OCI-LY7 (cell line): ENCODE results near the gene UVRAG.

ENCODE experiments used
- CTCF ChIP-seq: fragments of 200-600 bp; sonication (generic); conservative IDR thresholded peaks from 2 replicates; pipeline ENCODE4 v1.5.1; 2014; ENCODE audit warnings: mild to moderate bottlenecking, antibody characterized with exemption, low read length, moderate library complexity, mixed read lengths
- EZH2phosphoT487 ChIP-seq: fragments of 200-600 bp; sonication (generic); IDR thresholded peaks from 2 replicates; pipeline ENCODE4 v1.6.1; 2018; ENCODE audit warnings: low read depth, borderline replicate concordance, mild to moderate bottlenecking, mixed run types, antibody characterized with exemption, low read length, moderate library complexity, mixed read lengths

GRCh38 chr11:75964071-75964470, 149.1 kb downstream of the UVRAG start:
- no peak for TF ChIP-seq CTCF
- TF ChIP-seq EZH2phosphoT487 = no peak
